NCI-H1048 (cell line): ENCODE results near the gene ZNF740.
A peak's percentile ranks its signal among the peaks of the same experiment; 100 is the strongest.

ENCODE experiments used
- DNase-seq: peaks from one replicate; lab custom pipeline; 2025; lab: John Stamatoyannopoulos, UW

ZNF740 gene

DNA sequence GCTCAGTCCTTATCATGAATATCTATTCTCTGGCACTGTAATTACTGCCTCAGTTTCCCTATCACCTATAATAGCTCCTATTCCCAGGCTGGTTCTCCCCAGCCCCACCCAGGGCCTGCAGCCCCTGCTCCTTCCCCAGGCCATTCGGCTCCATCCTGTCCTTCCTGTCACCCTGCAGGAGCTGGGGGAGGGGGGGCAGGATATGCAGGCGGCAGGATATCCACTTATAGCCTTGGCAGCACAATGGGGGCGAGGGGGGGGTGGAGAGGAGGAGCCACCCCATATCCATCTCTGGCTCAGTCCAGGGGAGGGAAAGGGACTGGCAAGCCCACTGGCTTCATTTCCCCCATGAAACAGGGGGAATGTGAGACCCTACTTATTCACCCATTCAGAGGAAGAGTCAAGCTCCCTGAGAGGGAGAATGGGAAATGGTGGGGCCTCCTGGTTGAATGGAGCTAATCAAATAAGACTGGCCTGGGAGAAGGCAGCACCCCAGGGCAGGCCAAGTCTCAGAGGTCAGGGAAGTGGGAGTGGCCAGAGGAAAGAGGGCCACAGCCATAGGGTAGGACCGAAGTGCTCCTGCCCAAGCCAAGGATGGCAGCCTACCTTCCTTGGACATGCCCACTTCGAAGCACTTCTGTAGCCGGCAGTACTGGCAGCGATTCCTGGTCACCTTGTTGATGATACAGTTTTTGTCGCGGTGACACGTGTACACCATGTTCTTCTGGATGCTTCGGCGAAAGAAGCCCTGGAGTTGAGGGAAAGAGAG is 34.3 kb downstream of the ZNF740 start:
- no peak for DNase-seq

GRCh38 chr12:53215497-53215896 is 35.0 kb downstream of the ZNF740 start:
- DNase-seq, result no peak

- DNase-seq, result no peak
Measured at GRCh38 chr12:53217051-53217930, 36.8 kb downstream of the ZNF740 start.

- DNase-seq, result no peak
Measured at GRCh38 chr12:53217931-53218307, 37.4 kb downstream of the ZNF740 start.

DNA sequence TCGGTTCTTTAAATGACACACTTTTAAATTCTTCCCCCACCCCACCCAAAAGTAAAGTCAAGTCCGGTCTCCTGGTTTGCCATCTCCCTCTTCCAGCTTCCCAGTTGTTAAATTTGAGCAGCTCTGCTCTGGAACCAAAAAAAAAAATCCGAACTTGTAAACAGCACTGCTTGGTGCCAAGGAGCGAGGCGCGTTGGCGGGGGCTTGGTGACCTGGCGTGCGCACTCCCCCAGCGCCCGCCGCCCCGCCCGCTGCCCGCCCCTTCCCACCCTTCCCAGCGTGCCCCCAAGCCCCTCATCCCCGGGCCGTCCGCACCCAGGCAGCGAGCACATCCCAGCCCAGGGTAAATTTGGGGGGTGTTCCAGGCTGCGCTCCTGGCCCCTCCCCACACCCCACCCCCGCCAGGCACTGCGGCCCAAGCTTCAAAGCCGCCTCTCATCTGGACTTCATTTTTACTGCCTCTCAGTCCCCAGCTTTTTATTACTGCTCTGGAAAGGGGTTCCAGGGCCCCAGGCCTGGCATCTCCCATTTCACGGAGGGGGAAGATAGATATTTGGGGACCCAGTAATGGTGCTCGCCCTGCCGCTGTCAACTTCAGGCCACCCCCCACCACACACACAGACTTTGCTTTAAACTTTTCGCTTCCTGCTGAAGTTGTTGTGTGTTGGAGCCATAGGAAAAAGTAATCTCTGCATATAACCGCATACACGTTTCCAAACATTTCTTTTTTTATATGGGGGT is 38.2 kb downstream of the ZNF740 start:
- no peak for DNase-seq

DNA sequence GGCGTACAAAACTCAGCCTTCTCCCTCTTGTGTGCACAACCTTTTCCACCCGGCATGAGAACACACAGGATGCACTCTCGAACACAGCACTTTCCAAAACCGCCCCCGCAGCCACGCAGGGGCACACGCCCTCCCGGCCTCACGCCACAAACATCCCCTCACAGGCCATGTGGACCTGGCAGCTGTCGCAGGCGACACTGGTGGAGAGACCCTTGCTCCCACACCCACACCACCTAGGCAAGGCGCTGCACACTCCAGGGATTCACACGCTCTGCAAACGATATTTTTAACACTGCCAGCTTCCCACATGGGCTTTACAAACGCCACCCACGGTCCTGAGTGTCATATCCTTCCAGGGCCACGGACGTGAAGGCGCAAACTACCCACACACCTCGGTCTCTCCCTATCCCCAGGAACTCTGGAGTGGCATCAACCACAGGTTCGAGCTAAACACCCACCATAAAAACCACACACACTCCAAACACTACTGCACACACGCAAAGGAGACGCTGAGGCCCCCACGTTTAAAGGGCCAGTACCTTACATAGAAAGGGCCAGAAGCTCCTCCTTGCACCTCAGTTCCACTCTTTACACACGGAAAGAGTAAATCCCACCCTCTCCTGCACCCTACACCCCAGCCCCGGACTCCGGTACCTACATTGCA is 38.9 kb downstream of the ZNF740 start:
- no peak for DNase-seq

DNA sequence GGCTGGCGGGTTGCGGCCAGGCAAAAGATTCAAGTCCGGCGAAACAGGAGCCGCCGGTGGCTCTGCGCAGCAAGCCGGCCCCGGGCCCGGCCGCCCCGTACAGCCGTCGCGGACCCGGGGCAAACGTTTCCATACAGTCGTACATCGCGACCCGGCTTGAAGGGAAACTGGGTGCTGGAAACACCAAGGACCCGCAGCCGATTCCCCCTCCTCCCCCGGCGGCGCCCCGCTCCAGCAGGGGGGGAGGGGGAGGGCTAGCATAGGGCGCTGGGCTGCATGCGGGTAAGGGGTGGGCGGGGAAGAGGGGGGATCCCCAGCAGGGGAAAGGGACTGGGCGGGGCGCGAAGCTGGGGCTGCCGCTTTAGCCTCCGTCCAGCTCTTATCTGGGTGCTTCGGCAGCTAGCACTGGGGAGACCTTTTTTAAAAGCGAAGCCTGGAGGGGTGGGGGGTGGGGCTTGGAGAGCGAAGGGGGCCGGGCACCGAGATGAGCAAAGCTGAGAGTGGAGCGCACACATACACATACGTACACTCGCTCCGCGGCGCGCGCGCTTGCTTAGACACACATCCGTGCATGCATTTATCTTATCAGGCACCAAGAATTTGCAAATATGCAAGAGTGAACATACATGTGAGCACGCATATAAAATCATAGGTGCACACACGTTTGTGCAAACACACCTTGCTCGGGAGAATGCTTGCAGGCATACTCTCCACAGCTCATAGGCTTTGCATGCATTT is 39.6 kb downstream of the ZNF740 start:
- no peak for DNase-seq

DNA sequence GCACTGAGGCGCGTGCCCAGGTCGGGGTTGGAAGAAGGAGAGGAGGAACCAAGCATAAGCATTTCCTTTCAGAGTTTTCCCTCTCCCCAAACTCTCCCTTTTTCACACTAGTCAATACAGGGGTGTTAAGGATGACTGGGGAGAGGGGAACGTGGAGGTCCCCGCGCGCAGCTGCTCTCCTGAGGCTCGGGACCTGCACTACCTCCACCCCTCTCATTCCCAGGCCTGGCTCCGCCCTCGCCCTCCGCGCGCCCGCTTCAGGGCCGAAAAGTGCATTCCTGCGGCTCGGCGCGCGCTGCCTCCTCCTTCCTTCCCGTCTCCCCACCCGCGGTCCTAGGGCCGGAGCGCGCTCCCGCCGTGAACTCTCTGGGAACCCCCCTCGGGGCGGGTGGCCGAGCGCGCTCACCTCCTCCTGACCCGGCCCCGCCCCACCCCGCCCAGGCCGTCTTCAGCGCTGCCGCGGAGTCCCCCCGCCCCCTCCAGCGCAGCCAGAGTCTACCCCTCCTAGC is 40.2 kb downstream of the ZNF740 start:
- peak; percentile 69 for DNase-seq

DNA sequence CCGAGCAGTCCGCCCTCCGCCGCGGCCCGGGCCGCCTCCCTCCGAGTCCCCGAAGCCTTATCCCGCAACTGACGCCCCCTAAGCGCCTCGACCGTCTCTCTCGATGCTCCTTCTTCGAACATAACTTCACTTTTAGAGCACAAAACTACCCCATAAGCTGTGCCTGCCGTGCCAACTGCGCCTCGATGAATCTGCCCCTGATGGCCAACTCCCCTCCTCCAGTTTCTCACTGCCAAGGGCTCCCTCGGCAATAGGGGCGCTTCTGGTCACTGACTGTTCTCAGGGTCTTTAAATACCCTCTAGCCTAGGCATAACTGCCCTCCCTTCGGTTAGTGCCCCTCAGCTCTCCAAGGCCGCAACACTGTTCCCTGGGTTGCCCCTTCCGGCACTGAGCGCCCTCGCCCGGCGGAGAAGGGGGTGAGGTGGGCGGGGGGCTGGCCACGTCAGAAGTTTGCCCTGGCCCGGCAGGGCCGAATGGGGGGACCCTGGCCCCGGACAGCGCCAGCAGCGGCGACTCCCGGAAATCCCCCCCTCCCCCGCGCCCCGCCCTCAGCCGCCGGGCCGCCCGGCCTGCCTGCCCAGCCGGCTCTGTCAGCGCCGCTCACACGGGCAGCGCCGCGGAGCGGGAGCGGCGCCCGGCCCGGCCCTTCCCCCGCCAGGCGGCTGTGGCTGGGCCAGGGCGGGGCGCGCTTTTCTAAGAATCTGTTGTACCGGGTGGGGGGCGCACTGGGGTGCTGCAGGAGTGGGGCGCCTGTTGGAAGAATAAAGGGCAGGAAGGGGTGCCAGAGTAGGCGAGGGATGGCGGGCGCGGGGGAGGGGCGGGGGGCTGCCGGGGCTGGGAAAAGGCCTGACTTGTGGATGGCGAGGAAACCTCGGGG is 40.9 kb downstream of the ZNF740 start:
- no peak for DNase-seq

DNA sequence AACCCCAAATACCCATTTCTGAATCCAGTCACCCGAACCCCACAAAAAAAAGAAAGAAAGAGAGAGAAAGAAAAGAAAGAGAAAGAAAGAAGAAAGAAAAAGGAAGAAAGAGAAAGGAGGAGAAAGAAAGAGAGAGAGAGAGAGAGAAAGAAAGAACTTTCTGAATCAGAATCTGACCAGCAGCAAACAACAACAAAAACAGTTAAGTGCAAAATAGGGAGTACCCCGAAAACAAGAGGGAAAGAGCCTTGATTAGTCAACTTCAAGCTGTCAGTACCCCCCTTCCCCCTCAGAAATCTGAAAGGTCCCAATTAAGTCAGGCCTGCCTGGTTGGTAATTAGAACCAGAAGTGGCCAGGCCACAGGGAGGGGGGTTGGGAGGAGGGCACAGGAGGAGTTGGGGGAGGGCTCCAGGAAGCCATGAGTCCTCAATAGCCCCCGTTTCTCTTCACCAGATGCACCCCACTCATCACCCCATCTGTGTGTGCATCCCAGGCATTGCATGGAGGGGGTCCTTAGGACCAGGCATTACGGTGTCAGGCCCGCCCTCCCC is 41.7 kb downstream of the ZNF740 start:
- DNase-seq, result no peak

DNA sequence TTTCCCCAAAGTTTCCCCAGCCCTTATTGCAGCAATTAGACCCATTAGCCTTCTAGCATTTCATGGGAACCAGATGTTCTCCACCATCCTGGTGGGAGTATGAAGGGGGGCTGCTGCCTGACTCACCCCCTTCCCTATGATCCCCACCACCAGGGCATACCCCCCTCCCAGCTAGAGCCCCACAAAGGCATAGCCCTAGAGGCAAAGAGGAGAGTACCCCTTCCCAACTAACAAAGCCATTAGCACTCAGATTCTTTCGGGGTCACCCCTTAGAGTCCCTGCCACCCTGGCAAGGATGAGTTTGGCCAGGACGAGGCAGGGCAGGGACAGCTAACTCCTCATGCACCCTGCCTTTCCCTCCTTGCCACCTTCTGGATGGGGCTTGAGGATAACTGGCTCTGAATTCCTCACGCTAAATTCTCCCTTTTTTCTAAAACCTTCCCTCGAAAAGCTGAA is 42.3 kb downstream of the ZNF740 start:
- DNase-seq, result no peak

GRCh38 chr12:53223389-53224060 is 43.0 kb downstream of the ZNF740 start:
- no peak for DNase-seq

DNA sequence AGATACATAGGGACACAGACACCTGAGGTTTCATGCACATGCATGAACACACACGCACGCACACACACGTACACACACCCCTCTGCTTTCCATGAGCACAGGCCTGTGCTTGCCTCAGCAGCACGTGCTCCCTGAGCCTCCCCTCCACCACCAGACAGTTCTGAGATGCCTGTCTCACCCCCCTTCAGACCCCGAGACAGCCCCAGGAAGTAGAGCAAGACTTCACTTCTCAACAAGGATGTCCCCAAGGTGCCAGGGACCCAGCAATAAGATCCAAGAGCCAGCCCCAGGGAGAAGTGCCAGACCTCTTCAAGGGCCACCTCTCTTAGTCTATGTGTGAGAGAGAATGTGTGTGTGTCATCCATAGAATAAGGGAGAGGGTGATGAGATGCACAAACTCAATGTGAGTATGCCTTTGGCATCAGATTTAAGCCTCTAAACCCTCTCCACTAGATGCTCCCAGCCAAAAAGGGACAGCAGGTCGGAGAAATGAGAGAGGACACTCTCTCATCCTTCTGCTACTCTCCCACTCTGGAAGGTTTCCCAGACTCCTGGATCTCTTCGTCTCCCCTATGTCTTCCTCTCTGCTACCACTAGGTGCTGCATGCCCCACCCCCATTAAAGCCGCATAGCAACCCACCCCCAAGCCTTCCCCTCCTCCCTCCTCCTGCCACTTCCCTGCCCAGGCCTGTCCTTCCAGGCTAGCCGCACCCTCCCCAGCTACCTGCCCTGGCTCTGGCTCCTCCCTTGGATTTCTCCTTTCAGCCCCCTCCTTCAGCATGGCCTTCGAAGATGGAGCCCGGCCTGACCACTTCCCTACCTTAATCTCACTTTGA is 43.8 kb downstream of the ZNF740 start:
- no peak for DNase-seq

- no peak for DNase-seq
Measured at GRCh38 chr12:53224897-53225634, 44.5 kb downstream of the ZNF740 start.

DNA sequence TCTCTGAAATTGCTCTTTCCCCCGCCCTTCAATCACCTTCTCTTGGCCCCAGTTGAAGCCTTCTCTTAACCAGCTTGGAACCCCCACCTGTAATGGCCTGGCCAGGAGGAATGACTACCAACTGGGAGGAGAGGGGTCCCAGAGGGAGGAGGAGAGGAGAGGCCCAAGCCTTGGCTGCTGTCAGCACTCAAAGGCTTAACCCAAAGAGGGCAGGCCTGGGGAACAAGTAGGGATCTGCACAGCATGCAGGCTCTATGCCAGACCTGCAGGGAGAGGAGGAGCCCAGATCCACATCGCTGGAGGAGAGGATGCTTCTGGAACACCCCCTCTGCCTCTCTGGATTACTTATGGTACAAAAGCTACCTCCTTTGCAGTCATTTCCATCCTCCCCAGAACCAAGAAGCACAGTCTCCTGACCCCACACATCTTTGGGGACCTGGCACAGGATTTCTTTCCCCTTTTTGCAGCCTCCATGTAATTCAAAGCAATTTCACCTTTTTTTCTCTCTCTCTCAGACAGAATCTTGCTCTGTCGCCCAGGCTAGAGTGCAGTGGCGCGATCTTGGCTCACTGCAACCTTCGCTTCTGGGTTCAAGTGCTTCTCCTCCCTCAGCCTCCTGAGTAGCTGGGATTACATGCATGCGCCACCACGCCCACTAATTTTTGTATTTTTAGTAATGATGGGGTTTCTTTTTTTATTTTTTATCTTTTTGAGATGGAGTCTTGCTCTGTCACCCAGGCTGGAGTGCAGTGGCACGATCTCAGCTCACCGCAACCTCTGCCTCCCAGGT is 45.3 kb downstream of the ZNF740 start:
- DNase-seq, result no peak

GRCh38 chr12:53226815-53227214 is 46.3 kb downstream of the ZNF740 start:
- no peak for DNase-seq

DNA sequence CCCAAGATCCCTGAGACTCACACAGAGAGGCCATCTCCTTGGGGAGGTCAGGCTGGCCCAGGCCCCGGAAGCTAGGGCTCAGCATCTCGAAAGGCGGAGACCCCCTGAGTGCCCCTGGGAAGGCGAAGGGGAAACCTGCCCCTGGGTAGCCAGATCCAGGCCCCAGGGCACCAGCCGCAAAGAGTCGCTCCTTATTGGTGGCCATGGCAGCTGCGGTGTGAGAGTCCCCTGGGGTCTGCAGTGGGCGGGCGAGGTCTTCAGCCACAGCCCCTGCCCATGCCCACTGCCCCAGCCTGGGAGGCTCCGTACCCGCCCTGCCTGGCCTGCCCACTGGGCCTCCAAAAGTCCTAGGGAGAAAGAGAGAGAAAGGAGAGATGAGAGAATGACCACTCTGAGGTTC is 46.8 kb downstream of the ZNF740 start:
- no peak for DNase-seq
